ENCODE data around the gene ANKRD39. TPM values are rescaled to one million over a fixed set of nuclear protein-coding genes. Genes with fewer than 3 reads are reported as not detected.
A peak's percentile ranks its signal among the peaks of the same experiment; 100 is the strongest.

The ANKRD39 gene
- total and polyA plus RNA-seq, 4 donors = 10.0 to 20.5 (median 13.3) TPM

DNA sequence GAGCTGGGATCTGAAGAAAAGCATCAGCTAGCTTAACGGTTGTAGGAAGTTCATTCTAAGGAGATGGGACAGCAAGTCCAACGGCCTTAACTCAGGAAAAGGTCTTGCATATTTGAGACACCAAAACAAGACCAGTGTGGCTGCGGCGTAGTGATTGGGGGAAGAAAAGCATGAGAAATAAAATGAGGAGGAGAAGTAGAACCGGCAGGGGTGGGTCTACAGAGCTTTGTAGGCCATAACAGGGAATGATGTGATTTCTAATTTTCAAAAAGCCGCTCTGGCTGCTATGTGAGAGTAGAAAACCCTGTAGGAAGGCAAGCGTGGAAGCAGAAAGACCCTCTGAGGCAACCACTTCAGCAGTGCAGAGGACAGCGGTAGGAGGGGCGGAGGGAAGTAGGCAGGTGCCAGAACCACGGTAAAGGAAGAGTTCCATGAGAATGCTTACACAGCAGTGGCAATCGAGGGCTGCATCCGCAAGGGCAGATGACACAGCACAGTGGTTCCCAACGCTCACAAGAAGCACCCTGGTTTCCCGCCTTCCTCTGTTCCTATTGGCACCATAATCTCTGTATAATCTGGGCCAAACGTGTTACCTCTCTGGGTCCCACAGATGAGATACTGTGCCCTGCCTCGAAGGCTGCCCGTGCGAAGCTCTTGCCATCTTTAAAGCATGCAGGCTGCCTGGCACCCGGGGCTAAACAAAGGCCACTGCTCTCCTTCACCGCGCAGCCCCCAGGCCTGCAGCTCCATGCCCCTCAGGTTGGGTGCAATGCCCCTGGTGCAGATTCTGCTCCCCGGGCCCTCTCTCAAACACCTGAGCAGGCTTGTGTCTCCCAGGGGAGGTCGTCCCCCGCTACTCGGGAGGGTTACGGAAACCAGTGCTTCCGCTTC lies 795 bp downstream of the ANKRD39 start:
- Histone ChIP-seq H3K27me3 (ENCODE audit: control insufficient read depth in 1 of 2, insufficient read depth in 2 of 2, low read length in 1 of 2) (no peaks in the 10 kb centered on the region), H3K9me3 (ENCODE audit: control insufficient read depth, low read length) (no peaks in the 10 kb centered on the region), H3K4me1 (ENCODE audit: control insufficient read depth in 1 of 2, insufficient read depth in 2 of 2, low read length in 2 of 2) (no peaks in the 10 kb centered on the region), H3K27ac (ENCODE audit: low read depth in 1 of 2, low read length in 2 of 2) (no peak overlapping the region), H3K36me3 (ENCODE audit: control insufficient read depth in 1 of 2, insufficient read depth in 2 of 2, low read length in 1 of 2) (peaks cover 3 to 13% of the 10 kb centered on the region in 2 donors), H3K4me3 (ENCODE audit: low read length in 2 of 2) (peak overlapping the region; percentile 22 to 53)
- DNase-seq (peak; percentile 52 to 77), ATAC-seq (ENCODE audit: low FRiP score) (no peak)
- intact Hi-C loops (cut with DNase I) = loop anchor here (1.0 to 5.0 kb wide), 3 partner anchors 40 to 50 kb away; partner anchors contain the start of gene CNNM3 (in 1 of the 2)
- WGBS, 2 donors = 11 to 13% methylated on average over 27 of the region's 27 CpGs

DNA sequence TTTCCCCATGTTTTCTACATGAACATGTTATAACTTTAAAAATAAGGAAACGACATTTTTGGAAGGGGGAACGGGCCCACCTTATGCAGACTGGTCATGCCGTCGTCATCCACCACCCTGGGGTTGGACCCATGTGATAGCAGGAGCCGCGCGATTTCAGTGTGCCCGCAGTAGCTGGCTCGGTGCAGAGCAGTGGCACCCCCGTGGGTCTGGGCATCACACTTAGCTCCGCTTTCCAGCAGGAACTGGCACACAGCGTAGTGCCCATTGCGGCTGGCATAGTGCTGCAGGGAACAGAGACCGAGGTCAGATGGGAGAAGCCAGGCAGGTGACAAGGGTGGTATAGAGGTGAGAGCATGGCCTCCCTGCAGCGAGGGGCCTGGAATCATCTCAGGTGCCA lies 4.5 kb downstream of the ANKRD39 start:
- H3K36me3 ChIP-seq (ENCODE audit: control insufficient read depth in 1 of 2, insufficient read depth in 2 of 2, low read length in 1 of 2) = peaks cover 3 to 8% of the 10 kb centered on the region in 2 donors
- ATAC-seq (ENCODE audit: low FRiP score) (no peak), DNase-seq (no peak)
- 93 to 94% methylated on average over 15 of the region's 15 CpGs for WGBS, 2 donors
- no peaks in the 10 kb centered on the region for H3K4me1 ChIP-seq (ENCODE audit: control insufficient read depth in 1 of 2, insufficient read depth in 2 of 2, low read length in 2 of 2)
- no peaks in the 10 kb centered on the region for H3K9me3 ChIP-seq (ENCODE audit: control insufficient read depth, low read length)
- H3K27me3 ChIP-seq (ENCODE audit: control insufficient read depth in 1 of 2, insufficient read depth in 2 of 2, low read length in 1 of 2) = no peaks in the 10 kb centered on the region
- H3K27ac ChIP-seq (ENCODE audit: low read depth in 1 of 2, low read length in 2 of 2) = no peak overlapping the region
- no peak overlapping the region for H3K4me3 ChIP-seq (ENCODE audit: low read length in 2 of 2)
- intact Hi-C loops (cut with DNase I) = no loop called here

- H3K36me3 ChIP-seq (ENCODE audit: control insufficient read depth in 1 of 2, insufficient read depth in 2 of 2, low read length in 1 of 2) = peaks cover 3 to 10% of the 10 kb centered on the region in 2 donors
- no peak for ATAC-seq (ENCODE audit: low FRiP score)
- no peaks in the 10 kb centered on the region for H3K9me3 ChIP-seq (ENCODE audit: control insufficient read depth, low read length)
- H3K27ac ChIP-seq (ENCODE audit: low read depth in 1 of 2, low read length in 2 of 2) = no peak overlapping the region
- intact Hi-C loops (cut with DNase I) = no loop called here
- no peaks in the 10 kb centered on the region for H3K4me1 ChIP-seq (ENCODE audit: control insufficient read depth in 1 of 2, insufficient read depth in 2 of 2, low read length in 2 of 2)
- no peak for DNase-seq
- no peaks in the 10 kb centered on the region for H3K27me3 ChIP-seq (ENCODE audit: control insufficient read depth in 1 of 2, insufficient read depth in 2 of 2, low read length in 1 of 2)
- no peak overlapping the region for H3K4me3 ChIP-seq (ENCODE audit: low read length in 2 of 2)
- WGBS, 2 donors = 93 to 97% methylated on average over 6 of the region's 6 CpGs
Measured at GRCh38 chr2:96852667-96853066, 5.1 kb downstream of the ANKRD39 start.

DNA sequence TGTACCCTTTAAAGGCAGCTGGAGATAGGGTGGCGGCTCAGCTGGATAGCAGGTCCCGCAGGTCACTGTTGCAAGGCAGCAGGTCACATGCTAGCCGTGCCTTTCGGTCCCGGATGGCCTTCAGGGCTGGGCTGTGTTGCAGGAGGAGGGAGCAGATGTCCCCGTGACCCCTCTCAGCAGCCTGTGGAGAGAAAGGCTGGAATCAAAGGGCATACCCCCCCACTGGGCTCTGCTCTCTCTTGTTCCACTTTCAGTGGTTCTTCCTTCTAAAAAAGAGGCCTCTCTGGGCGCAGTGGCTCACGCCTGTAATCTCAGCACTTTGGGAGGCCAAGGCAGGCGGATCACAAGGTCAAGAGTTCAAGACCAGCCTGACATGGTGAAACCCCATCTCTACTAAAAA lies 9.6 kb downstream of the ANKRD39 start:
- intact Hi-C loops (cut with DNase I) = no loop called here
- H3K9me3 ChIP-seq (ENCODE audit: control insufficient read depth, low read length) = no peaks in the 10 kb centered on the region
- no peaks in the 10 kb centered on the region for H3K27me3 ChIP-seq (ENCODE audit: control insufficient read depth in 1 of 2, insufficient read depth in 2 of 2, low read length in 1 of 2)
- no peaks in the 10 kb centered on the region for H3K4me1 ChIP-seq (ENCODE audit: control insufficient read depth in 1 of 2, insufficient read depth in 2 of 2, low read length in 2 of 2)
- WGBS, 2 donors = 88 to 90% methylated on average over 9 of the region's 9 CpGs
- H3K27ac ChIP-seq (ENCODE audit: low read depth in 1 of 2, low read length in 2 of 2) = no peak overlapping the region
- DNase-seq (no peak), ATAC-seq (ENCODE audit: low FRiP score) (no peak)
- no peak overlapping the region for H3K4me3 ChIP-seq (ENCODE audit: low read length in 2 of 2)
- H3K36me3 ChIP-seq (ENCODE audit: control insufficient read depth in 1 of 2, insufficient read depth in 2 of 2, low read length in 1 of 2) = peaks cover under 1 to 7% of the 10 kb centered on the region in 2 donors

DNA sequence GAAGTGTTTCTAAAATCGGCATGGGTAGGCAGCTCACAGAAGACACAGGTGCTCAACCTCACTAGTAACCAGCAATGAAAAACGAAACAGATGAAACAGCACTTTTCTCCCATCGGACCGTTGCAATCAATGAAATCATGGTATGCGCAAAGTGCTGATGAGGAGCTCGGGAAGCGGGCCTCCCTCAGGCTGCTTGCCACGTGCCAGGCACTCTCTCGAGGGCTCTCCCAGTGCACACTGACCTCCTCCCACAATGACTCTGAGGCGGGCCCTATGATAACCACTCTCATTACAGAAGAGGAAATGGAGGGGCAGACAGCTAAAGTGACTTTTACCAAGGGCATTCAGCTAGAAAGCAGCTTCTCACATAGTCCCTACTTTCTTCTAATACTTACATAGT lies 10.2 kb downstream of the ANKRD39 start:
- 83 to 86% methylated on average over 10 of the region's 10 CpGs for WGBS, 2 donors
- Histone ChIP-seq H3K27ac (ENCODE audit: low read depth in 1 of 2, low read length in 2 of 2) (no peak overlapping the region), H3K36me3 (ENCODE audit: control insufficient read depth in 1 of 2, insufficient read depth in 2 of 2, low read length in 1 of 2) (peaks cover 0 to 4% of the 10 kb centered on the region in 2 donors), H3K4me3 (ENCODE audit: low read length in 2 of 2) (no peak overlapping the region), H3K4me1 (ENCODE audit: control insufficient read depth in 1 of 2, insufficient read depth in 2 of 2, low read length in 2 of 2) (no peaks in the 10 kb centered on the region), H3K27me3 (ENCODE audit: control insufficient read depth in 1 of 2, insufficient read depth in 2 of 2, low read length in 1 of 2) (no peaks in the 10 kb centered on the region), H3K9me3 (ENCODE audit: control insufficient read depth, low read length) (no peaks in the 10 kb centered on the region)
- ATAC-seq (ENCODE audit: low FRiP score) (no peak), DNase-seq (no peak)
- intact Hi-C loops (cut with DNase I) = no loop called here

- DNase-seq (no peak), ATAC-seq (ENCODE audit: low FRiP score) (no peak)
- intact Hi-C loops (cut with DNase I) = no loop called here
- Histone ChIP-seq H3K4me1 (ENCODE audit: control insufficient read depth in 1 of 2, insufficient read depth in 2 of 2, low read length in 2 of 2) (no peaks in the 10 kb centered on the region), H3K9me3 (ENCODE audit: control insufficient read depth, low read length) (no peaks in the 10 kb centered on the region), H3K4me3 (ENCODE audit: low read length in 2 of 2) (no peak overlapping the region), H3K27ac (ENCODE audit: low read depth in 1 of 2, low read length in 2 of 2) (no peak overlapping the region), H3K27me3 (ENCODE audit: control insufficient read depth in 1 of 2, insufficient read depth in 2 of 2, low read length in 1 of 2) (no peaks in the 10 kb centered on the region), H3K36me3 (ENCODE audit: control insufficient read depth in 1 of 2, insufficient read depth in 2 of 2, low read length in 1 of 2) (peaks cover 0 to 4% of the 10 kb centered on the region in 2 donors)
- WGBS, 2 donors = 92% methylated on average over 5 of the region's 5 CpGs
Measured at GRCh38 chr2:96846825-96847224, 11.0 kb downstream of the ANKRD39 start.

DNA sequence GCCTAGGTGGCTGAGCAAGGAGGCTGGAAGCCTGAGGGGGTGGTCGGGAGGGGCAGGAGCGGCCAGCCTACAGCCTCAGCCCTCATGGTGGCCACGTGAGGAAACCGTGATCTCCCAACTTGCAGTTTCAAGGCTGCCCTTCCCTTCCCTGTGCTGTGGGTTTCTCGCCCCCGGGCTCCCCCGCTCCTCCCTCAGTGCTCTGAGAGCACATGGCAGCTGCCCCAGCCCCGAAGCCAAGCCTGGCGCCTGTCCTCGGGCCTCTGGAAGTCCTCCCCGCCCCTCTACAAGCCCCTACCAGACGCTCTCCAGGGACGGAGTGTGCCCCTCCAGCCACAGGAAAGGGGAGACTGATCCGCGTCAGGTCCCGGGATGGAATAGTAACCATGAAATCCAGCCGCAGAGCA lies 13.4 kb downstream of the ANKRD39 start:
- H3K27ac ChIP-seq (ENCODE audit: low read depth in 1 of 2, low read length in 2 of 2) = no peak overlapping the region
- ATAC-seq (ENCODE audit: low FRiP score) (no peak), DNase-seq (no peak)
- intact Hi-C loops (cut with DNase I) = no loop called here
- H3K4me1 ChIP-seq (ENCODE audit: control insufficient read depth in 1 of 2, insufficient read depth in 2 of 2, low read length in 2 of 2) = no peaks in the 10 kb centered on the region
- H3K4me3 ChIP-seq (ENCODE audit: low read length in 2 of 2) = no peak overlapping the region
- no peaks in the 10 kb centered on the region for H3K9me3 ChIP-seq (ENCODE audit: control insufficient read depth, low read length)
- H3K36me3 ChIP-seq (ENCODE audit: control insufficient read depth in 1 of 2, insufficient read depth in 2 of 2, low read length in 1 of 2) = peaks cover 0 to 2% of the 10 kb centered on the region in 2 donors
- 72 to 75% methylated on average over 14 to 17 of the region's 17 CpGs for WGBS, 2 donors
- H3K27me3 ChIP-seq (ENCODE audit: control insufficient read depth in 1 of 2, insufficient read depth in 2 of 2, low read length in 1 of 2) = no peaks in the 10 kb centered on the region

DNA sequence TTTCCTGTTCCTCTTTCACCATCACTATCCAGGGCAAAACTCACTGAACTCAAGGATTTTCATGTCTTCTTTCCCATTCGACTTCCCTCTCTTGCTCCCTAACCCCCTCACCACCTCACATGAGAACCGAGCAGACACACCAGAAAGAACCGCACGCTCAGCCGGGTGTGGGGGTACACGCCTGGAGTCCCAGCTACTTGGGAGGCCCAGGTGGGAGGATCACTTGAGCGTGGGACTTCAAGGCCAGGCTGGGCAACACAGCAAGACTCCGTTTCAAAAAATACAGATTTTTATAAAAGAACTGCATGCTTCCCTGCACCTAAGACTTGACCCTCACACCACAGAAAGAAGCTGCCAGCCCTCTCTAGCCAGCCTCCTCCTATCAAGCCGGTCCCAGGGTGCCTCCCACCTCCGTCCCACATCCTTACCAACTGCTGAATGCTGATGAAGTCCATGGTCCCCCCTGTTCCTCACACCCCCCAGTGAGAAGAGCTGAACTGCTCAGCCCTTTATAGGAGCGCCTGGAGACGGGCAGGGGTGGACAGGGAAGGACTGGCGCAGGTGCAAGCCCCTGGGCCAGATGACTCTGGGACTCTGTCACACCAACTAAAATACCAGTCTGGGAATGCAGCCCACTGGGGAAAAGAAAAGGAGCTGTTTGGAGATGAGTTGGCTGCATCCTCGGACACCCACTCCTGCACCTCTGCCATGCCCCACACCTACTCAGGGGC lies 14.1 kb downstream of the ANKRD39 start, which contains the start of gene ANKRD23:
Gene ANKRD23, minus strand, starts transcription at position 484 of the 731 bp plus-strand sequence. Its CDS starts 29 bp downstream, at position 455.
- no peaks in the 10 kb centered on the region for H3K27me3 ChIP-seq (ENCODE audit: control insufficient read depth in 1 of 2, insufficient read depth in 2 of 2, low read length in 1 of 2)
- H3K36me3 ChIP-seq (ENCODE audit: control insufficient read depth in 1 of 2, insufficient read depth in 2 of 2, low read length in 1 of 2) = peaks cover 0 to 2% of the 10 kb centered on the region in 2 donors
- H3K9me3 ChIP-seq (ENCODE audit: control insufficient read depth, low read length) = no peaks in the 10 kb centered on the region
- WGBS, 2 donors = 92 to 95% methylated on average over 14 of the region's 14 CpGs
- ATAC-seq (ENCODE audit: low FRiP score) (no peak), DNase-seq (no peak)
- intact Hi-C loops (cut with DNase I) = no loop called here
- no peaks in the 10 kb centered on the region for H3K4me1 ChIP-seq (ENCODE audit: control insufficient read depth in 1 of 2, insufficient read depth in 2 of 2, low read length in 2 of 2)
- no peak within 1 kb of the TSS for H3K27ac ChIP-seq (ENCODE audit: low read depth in 1 of 2, low read length in 2 of 2)
- H3K4me3 ChIP-seq (ENCODE audit: low read length in 2 of 2) = no peak within 1 kb of the TSS
